ENCODE measurements around the gene FAM13C.

DNA sequence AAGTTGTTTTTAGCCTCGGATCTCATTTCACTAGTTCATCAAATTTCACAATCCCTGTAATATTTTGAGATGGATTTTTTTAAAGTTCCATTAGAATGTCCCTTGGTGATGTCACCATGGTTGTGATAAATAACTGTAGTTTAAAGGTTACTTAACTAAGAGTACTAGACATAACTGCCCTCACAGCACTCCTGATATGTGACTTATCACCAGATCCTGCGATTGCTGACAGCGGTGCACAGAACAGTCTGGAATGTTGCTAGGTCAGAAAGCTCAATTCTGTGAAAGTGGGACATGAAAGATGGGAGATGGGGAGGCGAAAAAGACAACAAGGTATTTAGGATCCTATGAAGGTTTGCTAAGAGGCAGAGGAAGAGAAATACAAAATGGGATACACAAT, 40.2 kb downstream of the FAM13C start:
- TF ChIP-seq, protein P1, sequence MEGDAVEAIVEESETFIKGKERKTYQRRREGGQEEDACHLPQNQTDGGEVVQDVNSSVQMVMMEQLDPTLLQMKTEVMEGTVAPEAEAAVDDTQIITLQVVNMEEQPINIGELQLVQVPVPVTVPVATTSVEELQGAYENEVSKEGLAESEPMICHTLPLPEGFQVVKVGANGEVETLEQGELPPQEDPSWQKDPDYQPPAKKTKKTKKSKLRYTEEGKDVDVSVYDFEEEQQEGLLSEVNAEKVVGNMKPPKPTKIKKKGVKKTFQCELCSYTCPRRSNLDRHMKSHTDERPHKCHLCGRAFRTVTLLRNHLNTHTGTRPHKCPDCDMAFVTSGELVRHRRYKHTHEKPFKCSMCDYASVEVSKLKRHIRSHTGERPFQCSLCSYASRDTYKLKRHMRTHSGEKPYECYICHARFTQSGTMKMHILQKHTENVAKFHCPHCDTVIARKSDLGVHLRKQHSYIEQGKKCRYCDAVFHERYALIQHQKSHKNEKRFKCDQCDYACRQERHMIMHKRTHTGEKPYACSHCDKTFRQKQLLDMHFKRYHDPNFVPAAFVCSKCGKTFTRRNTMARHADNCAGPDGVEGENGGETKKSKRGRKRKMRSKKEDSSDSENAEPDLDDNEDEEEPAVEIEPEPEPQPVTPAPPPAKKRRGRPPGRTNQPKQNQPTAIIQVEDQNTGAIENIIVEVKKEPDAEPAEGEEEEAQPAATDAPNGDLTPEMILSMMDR (IDR thresholded peaks at IDR 0.05), result no peak
- no peak for TF ChIP-seq POLR2A (IDR thresholded peaks at IDR 0.05)
